Endothelial cell of umbilical vein (primary cell): ENCODE results near the gene MKLN1.

Experiments
- CTCF ChIP-seq, 2 donors: IDR thresholded peaks; 1 replicate in 1 of 2; 2 replicates in 1 of 2; pipeline ENCODE4 v1.5.1; 2011; ENCODE audit warnings: low read length in 2 of 2, mild to moderate bottlenecking in 2 of 2, moderate library complexity in 2 of 2, control low read depth in 1 of 2, inconsistent platforms in 1 of 2, low read depth in 1 of 2; ENCODE audit not compliant: insufficient read depth in 1 of 2; ENCODE audit errors: extremely low read depth in 1 of 2
- POLR2A ChIP-seq: IDR thresholded peaks from 2 replicates; pipeline ENCODE4 v1.6.1; 2012; ENCODE audit warnings: low read depth, mild to moderate bottlenecking, control low read depth, low read length

- no peak for TF ChIP-seq POLR2A
- TF ChIP-seq CTCF (IDR thresholded peaks at IDR 0.05; ENCODE audit: extremely low read depth in 1 of 2, insufficient read depth in 1 of 2, low read depth in 1 of 2, low read length in 2 of 2): no peak
Measured at GRCh38 chr7:131467788-131468187, 140.1 kb downstream of the MKLN1 start.
